K562 (cell line): Measurements from ENCODE around the gene NRG3. TPM values are rescaled to one million over a fixed set of nuclear protein-coding genes. Genes with fewer than 3 reads are reported as not detected.

ENCODE experiments used
- ILF3 ChIP-seq: fragments of 450-650 bp; IDR thresholded peaks from 2 replicates; pipeline ENCODE4 v1.6.1; 2018; ENCODE audit warnings: antibody characterized with exemption, mild to moderate bottlenecking, moderate library complexity, borderline replicate concordance
- MTF1 ChIP-seq: fragments of 250-450 bp; sonication (Bioruptor Pico); IDR thresholded peaks from 2 replicates; pipeline ENCODE4 v1.9.0; 2021; ENCODE audit warnings: moderate library complexity, mild to moderate bottlenecking, inconsistent platforms, borderline replicate concordance
- NFE2L1 ChIP-seq: fragments of 450-650 bp; IDR thresholded peaks from 2 replicates; pipeline ENCODE4 v1.6.1; 2016; ENCODE audit warnings: missing genetic modification characterization, low read depth, mild to moderate bottlenecking, missing compliant biosample characterization, moderate library complexity, borderline replicate concordance
- PBX2 ChIP-seq, 2 experiments: IDR thresholded peaks in 1 of 2; conservative IDR thresholded peaks in 1 of 2; 2 replicates each; pipeline ENCODE4 v1.6.1; 2016; ENCODE audit warnings: low read depth in 2 of 2, mild to moderate bottlenecking in 1 of 2, missing compliant biosample characterization in 1 of 2, missing genetic modification characterization in 1 of 2, moderate library complexity in 1 of 2
- PRMT5 ChIP-seq: sonication (generic); formaldehyde crosslinking; IDR thresholded peaks from 2 replicates; pipeline ENCODE4 v1.5.0; 2020; ENCODE audit warnings: missing genetic modification reagents
- RAD51 ChIP-seq: fragments of 450-650 bp; IDR thresholded peaks from 2 replicates; pipeline ENCODE4 v1.7.1; 2016; ENCODE audit warnings: low read depth, mild to moderate bottlenecking, borderline replicate concordance
- RBM25 ChIP-seq: fragments of 200-400 bp; formaldehyde crosslinking; IDR thresholded peaks from 2 replicates; pipeline ENCODE4 v1.6.1; 2018; ENCODE audit warnings: low read length, low read depth, moderate library complexity; ENCODE audit not compliant: severe bottlenecking
- ZNF133 ChIP-seq: fragments of 250-450 bp; sonication (Bioruptor Pico); IDR thresholded peaks from 2 replicates; pipeline ENCODE4 v1.4.0; 2020; ENCODE audit warnings: mild to moderate bottlenecking
- ZNF146 ChIP-seq: IDR thresholded peaks from one replicate; pipeline ENCODE4 v1.6.1; 2018; ENCODE audit warnings: missing compliant biosample characterization; ENCODE audit not compliant: unreplicated experiment
- ZSCAN29 ChIP-seq: fragments of 450-650 bp; IDR thresholded peaks from 2 replicates; pipeline ENCODE4 v1.6.1; 2017
- polyA plus RNA-seq, 8 experiments: library from polyadenylated mRNA; depleted of rRNA in 4 of 8; stranded (reverse) in 5 of 8; unstranded in 3 of 8; fragments of >200 nt; fragmentation: Nextera tagmentation in 2 of 8; fragmentation: Illumina TruSeq in 1 of 8; extraction: Ambion mirVana in 2 of 8; extraction: Trizol in 1 of 8; gene quantifications; 2 replicates each; pipeline versions ENCODE4 v1.2.1 to v1.2.3, GENCODE V29; 2011 to 2014; ENCODE audit warnings: inconsistent platforms in 1 of 8, missing spikeins in 1 of 8
- total RNA-seq, 7 experiments: library from RNA; depleted of rRNA in 6 of 7; stranded (reverse); fragments of >200 nt in 6 of 7; fragmentation: Illumina TruSeq in 2 of 7; extraction: Trizol in 2 of 7; gene quantifications; 2 replicates each; pipeline versions ENCODE4 v1.2.1 to v1.2.3, GENCODE V29; 2011 to 2021; ENCODE audit warnings: low replicate concordance in 1 of 7

Gene NRG3
- total and polyA plus RNA-seq, 9 of the 15 experiments (the other 6 are each of a cell fraction or from before 2014, with no cell fraction given) = not detected

- TF ChIP-seq PBX2 (CRISPR knock-in tag; IDR thresholded peaks at IDR 0.05; ENCODE audit: low read depth) (no peak), PBX2 (tag; conservative IDR thresholded peaks at IDR 0.05; ENCODE audit: low read depth) (no peak), ZNF133 (CRISPR knock-in tag) (no peak), ZSCAN29 (no peak), RAD51 (no peak), ILF3 (no peak), MTF1 (CRISPR knock-in tag) (no peak), NFE2L1 (tag) (no peak), ZNF146 (CRISPR knock-in tag) (no peak), PRMT5 (CRISPR knock-in tag) (no peak), RBM25 (no peak)
These were observed 353.7 kb downstream of the NRG3 start (continued) for GRCh38 chr10:82228701-82229100.
